Measurements from ENCODE around the gene ERBB2. TPM values are rescaled to one million over a fixed set of nuclear protein-coding genes. Genes with fewer than 3 reads are reported as not detected.

The ERBB2 gene
- 28.0 to 38.1 TPM (median 32.9 TPM) in 5 replicates for total RNA-seq (2022; extraction: Qiagen RNA extraction; ENCODE audit: low read depth)

GRCh38 chr17:39699818-39700147, at the start of gene ERBB2:
Gene ERBB2 (plus strand): TSS chr17:39700064. CDS start chr17:39700239, 175 bp downstream.

GRCh38 chr17:39664581-39665561, 35.0 kb upstream of the ERBB2 start, which contains the start of gene TCAP:
Gene TCAP (plus strand): TSS chr17:39665349. CDS start chr17:39665360, 11 bp downstream.

GRCh38 chr17:39667945-39668924, 31.6 kb upstream of the ERBB2 start, which contains the start of gene PNMT:
Gene PNMT (plus strand): TSS chr17:39668453. CDS start chr17:39668476, 23 bp downstream.

GRCh38 chr17:39687546-39688474, 12.1 kb upstream of the ERBB2 start, which contains the start of gene PGAP3:
Gene PGAP3 (minus strand): TSS chr17:39688057. CDS start chr17:39688014, 43 bp downstream.

GRCh38 chr17:39730095-39730921, 30.4 kb downstream of the ERBB2 start, which contains the start of gene MIEN1:
Gene MIEN1 (minus strand): TSS chr17:39730532. CDS start chr17:39730495, 37 bp downstream.

GRCh38 chr17:39737760-39738567, 38.1 kb downstream of the ERBB2 start, which contains the start of gene GRB7:
Gene GRB7 (plus strand): TSS chr17:39737938. CDS start chr17:39742302, 4,364 bp downstream.

Other genes with a start within 250 kb of the ERBB2 start
- gene MED1, start 248.8 kb upstream of the ERBB2 start, total RNA-seq (2022; extraction: Qiagen RNA extraction; ENCODE audit: low read depth) = 27.1 to 38.2 TPM (median 33.3 TPM) in 5 replicates
- 34.5 to 41.9 TPM (median 38.5 TPM) in 5 replicates for gene CDK12, start 238.6 kb upstream of the ERBB2 start, total RNA-seq (2022; extraction: Qiagen RNA extraction; ENCODE audit: low read depth)
- 0.03 TPM in 1 of 5 replicates, not detected in the others for gene NEUROD2, start 92.1 kb upstream of the ERBB2 start, total RNA-seq (2022; extraction: Qiagen RNA extraction; ENCODE audit: low read depth)
- gene PPP1R1B, start 73.1 kb upstream of the ERBB2 start, total RNA-seq (2022; extraction: Qiagen RNA extraction; ENCODE audit: low read depth) = 0.03 TPM in 1 of 5 replicates, not detected in the others
- 41.4 to 64.8 TPM (median 59.5 TPM) in 5 replicates for gene STARD3, start 62.9 kb upstream of the ERBB2 start, total RNA-seq (2022; extraction: Qiagen RNA extraction; ENCODE audit: low read depth)
- 0.64 to 1.7 TPM (median 1.1 TPM) in 5 replicates for gene TCAP, start 34.7 kb upstream of the ERBB2 start, total RNA-seq (2022; extraction: Qiagen RNA extraction; ENCODE audit: low read depth)
- not detected in 5 replicates for gene PNMT, start 31.6 kb upstream of the ERBB2 start, total RNA-seq (2022; extraction: Qiagen RNA extraction; ENCODE audit: low read depth)
- 6.7 to 8.9 TPM (median 7.8 TPM) in 5 replicates for gene PGAP3, start 12.0 kb upstream of the ERBB2 start, total RNA-seq (2022; extraction: Qiagen RNA extraction; ENCODE audit: low read depth)
- gene MIEN1, start 30.5 kb downstream of the ERBB2 start, total RNA-seq (2022; extraction: Qiagen RNA extraction; ENCODE audit: low read depth) = 89.4 to 104 TPM (median 92.7 TPM) in 5 replicates
- 4.1 to 7.6 TPM (median 6.6 TPM) in 5 replicates for gene GRB7, start 37.9 kb downstream of the ERBB2 start, total RNA-seq (2022; extraction: Qiagen RNA extraction; ENCODE audit: low read depth)
- gene IKZF3, start 164.2 kb downstream of the ERBB2 start, total RNA-seq (2022; extraction: Qiagen RNA extraction; ENCODE audit: low read depth) = not detected in 5 replicates
- gene ZPBP2, start 168.1 kb downstream of the ERBB2 start, total RNA-seq (2022; extraction: Qiagen RNA extraction; ENCODE audit: low read depth) = not detected in 5 replicates
- gene GSDMB, start 218.6 kb downstream of the ERBB2 start, total RNA-seq (2022; extraction: Qiagen RNA extraction; ENCODE audit: low read depth) = 2.5 to 3.6 TPM (median 2.9 TPM) in 5 replicates
- 36.9 to 44.8 TPM (median 42.1 TPM) in 5 replicates for gene ORMDL3, start 227.5 kb downstream of the ERBB2 start, total RNA-seq (2022; extraction: Qiagen RNA extraction; ENCODE audit: low read depth)
- not detected in 5 replicates for gene LRRC3C, start 227.7 kb downstream of the ERBB2 start, total RNA-seq (2022; extraction: Qiagen RNA extraction; ENCODE audit: low read depth)

Data from A549 treated with CpdA at 1 μM for 4 hours (cell line).